Small intestine (tissue), 7 donors: ENCODE results near the gene ACTA1. TPM values are rescaled to one million over a fixed set of nuclear protein-coding genes. Genes with fewer than 3 reads are reported as not detected.

Experiments used
- DNase-seq, 2 donors: peaks; one replicate each; pipeline versions ENCODE4 v3.0.0 to v3.0.0-alpha.2; 2013
- FAIRE-seq: peaks from 2 replicates; lab custom pipeline; 2012; peaks lifted over from hg19 to GRCh38; lab: Jason Lieb, UNC
- H3K27ac ChIP-seq, 3 donors: one replicate each; pipeline ENCODE4 v1.5.1; 2013; ENCODE audit warnings: low read length in 2 of 3, mild to moderate bottlenecking in 2 of 3, control low read depth in 1 of 3, inconsistent platforms in 1 of 3, low read depth in 1 of 3, moderate library complexity in 1 of 3
- H3K27me3 ChIP-seq, 3 donors: one replicate each; pipeline ENCODE4 v1.6.1; 2013; ENCODE audit warnings: low read length in 3 of 3, inconsistent platforms in 1 of 3; ENCODE audit not compliant: control insufficient read depth in 3 of 3, insufficient read depth in 3 of 3
- H3K36me3 ChIP-seq, 3 donors: one replicate each; pipeline ENCODE4 v1.6.1; 2013; ENCODE audit warnings: low read length in 3 of 3, inconsistent platforms in 1 of 3, low read depth in 1 of 3, mild to moderate bottlenecking in 1 of 3, moderate library complexity in 1 of 3; ENCODE audit not compliant: control insufficient read depth in 3 of 3, insufficient read depth in 2 of 3
- H3K4me1 ChIP-seq, 3 donors: one replicate each; pipeline ENCODE4 v1.6.1; 2013; ENCODE audit warnings: low read length in 2 of 3, inconsistent platforms in 1 of 3, low read depth in 1 of 3, mild to moderate bottlenecking in 1 of 3, moderate library complexity in 1 of 3; ENCODE audit not compliant: control insufficient read depth in 3 of 3, insufficient read depth in 2 of 3
- H3K4me3 ChIP-seq, 3 donors: one replicate each; pipeline ENCODE4 v1.5.1; 2013; ENCODE audit warnings: low read length in 3 of 3, control low read depth in 1 of 3, inconsistent platforms in 1 of 3, low read depth in 1 of 3, mild to moderate bottlenecking in 1 of 3, moderate library complexity in 1 of 3
- H3K9me3 ChIP-seq, 2 donors: one replicate each; pipeline ENCODE4 v1.6.1; 2013; ENCODE audit warnings: low read depth in 1 of 2, low read length in 1 of 2; ENCODE audit not compliant: control insufficient read depth in 2 of 2, insufficient read depth in 1 of 2
- WGBS, 3 donors: extraction: QIAGEN DNeasy Blood & Tissue Kit; methylation state at CpG; one replicate each; pipeline ENCODE4 v1.1.7; 2013; 5-methylcytosine and 5-hydroxymethylcytosine counted together
- polyA plus RNA-seq, 4 donors: library from polyadenylated mRNA; stranded (reverse) in 3 of 4; unstranded in 1 of 4; fragments of 200-250 nt in 3 of 4; fragments of 120-200 nt in 1 of 4; gene quantifications; one replicate each; pipeline versions ENCODE4 v1.2.1 to v1.2.3, GENCODE V29; 2013
- donor health status: healthy with polysubstance abuse.
- donor health status: control.
- donor health status: control.
- donor health status: Bipolar disorder and iron deficiency.
- donor health status: healthy.

Gene ACTA1
- polyA plus RNA-seq, 4 donors, result 0.33 to 37.3 (median 26.6) TPM

DNA sequence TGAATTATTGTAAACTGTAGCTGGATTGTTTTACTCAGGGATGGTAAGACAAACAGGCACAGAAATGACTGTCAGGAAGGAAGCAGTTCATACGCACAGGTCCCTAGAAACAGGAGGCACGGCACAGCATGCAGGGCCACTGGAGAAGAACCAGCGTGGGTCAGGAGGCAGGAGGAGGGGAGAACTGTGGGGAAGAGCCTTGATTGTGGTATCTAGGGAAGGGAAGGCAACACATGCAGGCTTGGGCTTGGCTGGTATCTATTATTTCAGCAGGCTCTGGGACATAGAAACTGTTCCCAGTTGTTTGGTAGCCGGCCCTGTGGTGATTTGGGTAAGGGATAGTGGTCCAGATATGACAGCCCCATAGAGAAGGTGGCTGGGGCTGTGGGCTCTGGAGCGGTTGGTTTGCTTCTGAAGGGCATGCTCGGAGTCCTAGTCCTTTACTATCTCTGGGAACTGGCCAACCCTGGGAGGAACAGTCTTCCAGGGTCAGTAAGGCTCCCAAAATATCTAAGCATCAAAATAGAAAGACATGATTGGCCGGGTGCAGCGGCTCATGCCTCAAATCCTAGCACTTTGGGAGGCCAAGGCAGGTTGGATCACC is 47.9 kb downstream of the ACTA1 start:
- Histone ChIP-seq H3K4me3 (no peak overlapping the region), H3K36me3 (no peaks in the 10 kb centered on the region), H3K9me3 (peaks cover 0 to 4% of the 10 kb centered on the region in 2 donors), H3K27ac (no peak overlapping the region), H3K4me1 (no peaks in the 10 kb centered on the region), H3K27me3 (peaks cover 0 to 11% (median 0%) of the 10 kb centered on the region in 3 donors)
- WGBS, 3 donors, result 67 to 81% (median 76%) methylated on average over 8 of the region's 8 CpGs
- FAIRE-seq, result no peak
- no peak for DNase-seq

DNA sequence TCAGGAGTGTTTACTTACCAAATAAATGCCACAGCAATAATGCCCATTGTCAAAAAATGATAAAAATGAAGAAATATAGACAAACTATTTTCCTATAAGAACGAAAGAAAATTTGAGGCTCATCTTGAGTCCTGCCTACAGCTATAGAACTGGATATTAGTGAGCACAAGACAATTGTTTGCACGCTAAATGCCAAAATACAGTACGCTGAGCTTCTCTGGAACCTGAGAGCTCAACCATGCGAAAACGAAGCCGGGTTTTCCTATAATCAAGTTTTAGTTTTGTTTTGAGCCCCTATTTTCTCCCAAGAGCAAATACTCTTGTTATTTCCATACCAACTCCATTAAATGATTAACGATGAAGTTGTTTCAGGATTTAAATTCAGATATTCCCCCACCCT is 49.1 kb downstream of the ACTA1 start:
- Histone ChIP-seq H3K27ac (no peak overlapping the region), H3K27me3 (peaks cover 0 to 13% (median 0%) of the 10 kb centered on the region in 3 donors), H3K36me3 (no peaks in the 10 kb centered on the region), H3K4me1 (no peaks in the 10 kb centered on the region), H3K9me3 (peaks cover 0 to 2% of the 10 kb centered on the region in 2 donors), H3K4me3 (no peak overlapping the region)
- DNase-seq (no peak), FAIRE-seq (no peak)
- WGBS, 3 donors, result 82 to 94% (median 87%) methylated on average over 7 of the region's 7 CpGs

DNA sequence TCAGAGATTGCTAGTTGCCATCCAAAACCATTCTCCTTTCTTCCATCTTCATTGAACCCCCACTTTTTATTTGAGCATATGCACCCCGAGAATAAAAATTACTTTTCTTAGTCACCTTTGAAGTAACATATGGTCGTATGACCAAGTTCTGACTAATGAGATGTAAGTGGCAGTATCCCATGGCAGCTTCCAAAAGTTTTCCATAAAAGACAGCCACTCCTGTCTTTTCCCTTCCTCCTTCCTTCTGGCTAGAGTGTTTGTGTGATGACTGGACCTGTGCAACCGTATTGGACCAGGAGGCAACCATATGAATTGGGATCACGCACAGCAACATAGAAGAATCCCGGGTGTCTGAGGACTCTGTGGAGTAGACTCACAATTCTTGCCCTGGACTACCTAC is 49.9 kb downstream of the ACTA1 start:
- no peaks in the 10 kb centered on the region for H3K36me3 ChIP-seq
- FAIRE-seq, result no peak
- peaks cover 0 to 13% (median 0%) of the 10 kb centered on the region in 3 donors for H3K27me3 ChIP-seq
- 88 to 94% (median 93%) methylated on average over 5 of the region's 5 CpGs for WGBS, 3 donors
- no peaks in the 10 kb centered on the region for H3K4me1 ChIP-seq
- DNase-seq, result no peak
- H3K9me3 ChIP-seq, result peaks cover 0 to 2% of the 10 kb centered on the region in 2 donors
- no peak overlapping the region for H3K4me3 ChIP-seq
- H3K27ac ChIP-seq, result no peak overlapping the region

DNA sequence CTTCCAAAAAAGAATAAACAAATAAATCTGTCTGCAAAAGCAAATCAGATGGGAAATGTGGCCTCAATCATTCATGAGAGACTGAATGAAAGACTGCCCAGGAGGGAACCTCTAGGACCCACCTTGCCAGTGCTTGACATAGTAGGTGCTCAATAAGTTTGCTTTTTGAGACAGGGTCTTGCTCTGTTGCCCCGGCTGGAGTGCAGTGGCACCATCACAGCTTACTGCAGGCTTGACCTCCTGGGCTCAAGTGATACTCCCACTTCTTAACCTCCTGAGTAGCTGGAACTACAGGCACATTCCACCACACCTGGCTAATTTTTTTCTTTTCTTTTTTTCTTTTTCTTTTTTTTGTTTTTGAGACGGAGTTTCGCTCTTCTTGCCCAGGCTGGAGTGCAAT is 50.7 kb downstream of the ACTA1 start:
- WGBS, 3 donors, result 93 to 96% (median 94%) methylated on average over 3 of the region's 3 CpGs
- DNase-seq, result no peak
- H3K4me1 ChIP-seq, result no peaks in the 10 kb centered on the region

More for the DNA sequence above, 50.7 kb downstream of the ACTA1 start:
- no peak overlapping the region for H3K27ac ChIP-seq
- H3K4me3 ChIP-seq, result no peak overlapping the region
- no peaks in the 10 kb centered on the region for H3K36me3 ChIP-seq
- H3K27me3 ChIP-seq, result peaks cover 0 to 13% (median 0%) of the 10 kb centered on the region in 3 donors
- H3K9me3 ChIP-seq, result peaks cover 0 to 2% of the 10 kb centered on the region in 2 donors
- no peak for FAIRE-seq

Other genes with a start within 250 kb of the ACTA1 start
- 10 to 100 TPM; 30.0 to 63.9 (median 34.7) TPM for gene RAB4A, start 163.0 kb downstream of the ACTA1 start, polyA plus RNA-seq
- gene CCSAP, start 91.0 kb downstream of the ACTA1 start, polyA plus RNA-seq, result 1 to 10 TPM in 3 of 4 donors, under 1 TPM in 1; 0.89 to 4.5 (median 2.0) TPM
- gene NUP133, start 74.2 kb upstream of the ACTA1 start, polyA plus RNA-seq, result 10 to 100 TPM in 2 of 4 donors, 1 to 10 TPM in 2; 7.4 to 33.8 (median 11.7) TPM
- gene ABCB10, start 124.6 kb upstream of the ACTA1 start, polyA plus RNA-seq, result 10 to 100 TPM in 3 of 4 donors, 1 to 10 TPM in 1; 7.8 to 31.9 (median 11.3) TPM
- 10 to 100 TPM in 2 of 4 donors, 1 to 10 TPM in 2; 8.4 to 16.3 (median 10.5) TPM for gene TAF5L, start 192.0 kb upstream of the ACTA1 start, polyA plus RNA-seq
- 1 to 10 TPM in 3 of 4 donors, under 1 TPM in 1; 0.54 to 5.7 (median 2.9) TPM for gene URB2, start 192.2 kb upstream of the ACTA1 start, polyA plus RNA-seq